Glomerular visceral epithelial cell (primary cell): ENCODE data around the gene NEDD8.
"Not testable (repeated sequence)": the region's sequence is repeated elsewhere in the genome, so short reads cannot be mapped to it uniquely, and the experiment has no call there.

Source experiments
- DNase-seq: peaks from one replicate; pipeline ENCODE4 v3.0.0-alpha.2; 2016; ENCODE audit errors: extremely low spot score

Gene NEDD8

GRCh38 chr14:24247422-24247821, 15.3 kb upstream of the NEDD8 start:
- no peak for DNase-seq

GRCh38 chr14:24246765-24247212, 14.6 kb upstream of the NEDD8 start:
- DNase-seq = no peak

GRCh38 chr14:24245350-24245749, 13.2 kb upstream of the NEDD8 start:
- not testable (repeated sequence) for DNase-seq

- DNase-seq = no peak
These were observed 11.2 kb upstream of the NEDD8 start for GRCh38 chr14:24243336-24243836.

- peak; percentile 91 for DNase-seq
These were observed 9.8 kb upstream of the NEDD8 start for GRCh38 chr14:24241829-24242443.

- no peak for DNase-seq
These were observed 8.1 kb upstream of the NEDD8 start for GRCh38 chr14:24240110-24240918.

- no peak for DNase-seq
These were observed 6.4 kb upstream of the NEDD8 start for GRCh38 chr14:24238527-24239037.

GRCh38 chr14:24238123-24238522, 6.0 kb upstream of the NEDD8 start:
- DNase-seq = no peak

- DNase-seq = no peak
These were observed 5.3 kb upstream of the NEDD8 start for GRCh38 chr14:24237463-24237955.

- no peak for DNase-seq
These were observed 4.7 kb upstream of the NEDD8 start for GRCh38 chr14:24236689-24237462.

- no peak for DNase-seq
These were observed 3.9 kb upstream of the NEDD8 start for GRCh38 chr14:24235804-24236688.

GRCh38 chr14:24234095-24235005, 2.2 kb upstream of the NEDD8 start:
- DNase-seq = no peak

GRCh38 chr14:24233538-24233866, 1.3 kb upstream of the NEDD8 start:
- DNase-seq = no peak

- no peak for DNase-seq
These were observed 724 bp upstream of the NEDD8 start, which contains the start of gene GMPR2 for GRCh38 chr14:24232645-24233537. GMPR2 (plus strand) TSS chr14:24232929; CDS start chr14:24233254, 325 bp downstream.

- no peak for DNase-seq
These were observed 675 bp downstream of the NEDD8 start for GRCh38 chr14:24231263-24232120.

- DNase-seq = no peak
These were observed 3.3 kb downstream of the NEDD8 start for GRCh38 chr14:24228902-24229301.

- DNase-seq = no peak
These were observed 5.7 kb downstream of the NEDD8 start for GRCh38 chr14:24226473-24226872.

GRCh38 chr14:24224618-24225071, 7.5 kb downstream of the NEDD8 start:
- DNase-seq = peak; percentile 44
